LoVo (cell line): ENCODE results near the gene MAP4.

ENCODE experiments used
- DNase-seq: peaks from one replicate; pipeline ENCODE4 v3.0.0-alpha.2; 2016; ENCODE audit warnings: low spot score

Gene MAP4

DNA sequence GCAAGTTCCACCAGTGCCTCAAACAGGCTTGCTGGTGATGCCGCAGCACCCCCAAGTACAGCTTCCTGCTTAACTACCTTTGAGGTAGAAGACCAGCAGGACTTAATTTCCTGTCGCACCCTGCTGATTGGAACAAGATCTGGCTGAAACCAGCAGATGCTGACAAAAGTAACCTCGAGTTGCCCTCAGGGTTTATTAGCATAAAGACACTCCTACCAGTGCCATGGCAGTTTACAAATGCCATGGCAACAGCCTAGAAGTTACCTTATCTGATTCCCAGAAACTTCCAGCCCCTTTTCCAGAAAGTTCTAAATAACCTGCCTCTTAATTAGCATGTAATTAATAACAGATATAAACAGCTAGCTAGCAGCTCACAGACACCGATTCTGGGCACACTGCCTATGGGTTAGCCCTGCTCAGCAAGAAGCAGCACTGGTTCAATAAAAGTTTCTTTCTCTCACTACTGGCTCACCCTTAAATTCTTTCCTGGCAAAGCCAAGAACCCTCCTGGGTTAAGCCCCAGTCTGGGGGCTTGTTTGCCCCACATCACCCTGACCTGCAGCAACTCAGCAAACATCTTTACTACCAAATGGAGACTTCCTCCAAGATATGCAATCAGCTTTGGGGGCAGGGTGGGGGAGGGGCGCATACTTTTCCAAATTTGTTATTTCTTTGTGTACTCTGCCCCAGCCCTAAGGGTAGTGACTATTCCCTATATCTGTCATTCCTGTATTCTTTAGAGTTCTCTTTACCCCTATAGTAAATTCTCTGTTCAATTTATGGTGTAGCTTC lies 54.2 kb downstream of the MAP4 start:
- no peak for DNase-seq

DNA sequence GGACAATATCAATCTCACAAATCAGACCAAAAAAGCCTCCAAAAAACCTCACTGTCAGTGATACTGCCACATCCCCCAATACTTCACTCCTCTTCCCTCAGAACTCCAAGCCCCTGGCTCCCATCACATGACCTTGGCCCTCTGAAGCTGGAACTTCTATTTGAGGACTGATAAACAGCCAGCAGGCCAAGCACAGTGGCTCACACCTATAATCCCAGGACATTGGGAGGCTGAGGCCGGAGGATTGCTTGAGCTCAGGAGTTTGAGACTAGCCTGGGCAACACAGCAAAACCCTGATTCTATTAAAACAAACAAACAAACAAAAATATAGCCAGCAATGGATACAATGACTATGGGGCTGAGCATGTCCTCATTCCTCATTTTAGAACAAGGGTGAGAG lies 55.2 kb downstream of the MAP4 start:
- no peak for DNase-seq

- no peak for DNase-seq
Measured at GRCh38 chr3:47956521-47956920, 59.7 kb downstream of the MAP4 start.

- no peak for DNase-seq
Measured at GRCh38 chr3:47954567-47954966, 61.6 kb downstream of the MAP4 start.

DNA sequence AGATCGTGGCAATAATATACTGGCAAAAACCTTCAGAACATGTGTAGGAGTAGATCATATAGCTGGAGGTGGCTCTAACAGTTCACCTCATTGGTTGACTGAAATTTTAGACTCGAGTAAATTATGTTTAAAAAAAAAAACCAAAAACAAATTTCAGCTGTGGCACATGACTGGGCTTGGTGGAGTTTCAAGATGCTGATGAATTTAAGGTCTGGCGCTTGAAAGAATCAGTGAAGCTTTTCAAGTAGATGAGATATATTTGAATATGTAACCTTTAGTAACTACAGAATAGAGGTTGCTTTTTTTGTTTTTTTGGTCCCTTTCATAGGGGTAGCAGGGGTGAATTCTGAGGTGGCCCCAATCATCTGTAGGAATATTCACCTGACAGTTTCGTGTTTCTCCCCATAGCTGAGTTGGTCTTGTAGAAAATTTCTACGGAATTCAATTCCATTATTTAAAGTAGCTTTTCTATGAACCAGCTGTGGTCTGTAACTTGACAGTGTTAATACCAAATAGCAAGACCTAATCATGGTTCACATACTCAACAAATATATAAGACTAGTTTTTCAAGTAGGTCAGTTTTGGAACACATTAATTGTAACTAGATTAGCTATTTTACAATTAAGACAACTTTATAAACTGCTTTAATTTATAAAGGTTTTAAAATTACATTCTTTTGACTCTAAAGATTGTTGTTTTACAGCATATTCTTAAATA lies 65.6 kb downstream of the MAP4 start:
- no peak for DNase-seq

GRCh38 chr3:47949979-47950378 lies 66.2 kb downstream of the MAP4 start:
- DNase-seq = no peak

DNA sequence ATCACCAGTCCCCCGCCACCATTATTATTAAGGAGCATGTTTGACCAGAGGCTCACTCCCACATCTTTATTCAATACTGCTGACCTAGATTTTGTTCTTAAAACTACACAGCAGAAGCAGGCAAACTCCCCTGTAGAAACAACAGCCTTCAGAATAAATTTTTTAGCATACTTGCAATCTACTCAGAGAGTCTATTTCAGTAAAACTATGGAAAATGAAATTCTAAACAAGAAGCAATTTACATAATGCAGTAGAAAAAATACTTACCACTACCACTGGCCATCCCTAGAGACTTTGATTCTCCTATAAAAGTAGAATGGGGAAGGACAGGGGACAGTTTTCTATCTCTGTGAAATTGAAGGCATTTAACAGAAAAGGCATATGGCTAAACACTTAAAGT lies 76.0 kb downstream of the MAP4 start:
- DNase-seq = no peak

DNA sequence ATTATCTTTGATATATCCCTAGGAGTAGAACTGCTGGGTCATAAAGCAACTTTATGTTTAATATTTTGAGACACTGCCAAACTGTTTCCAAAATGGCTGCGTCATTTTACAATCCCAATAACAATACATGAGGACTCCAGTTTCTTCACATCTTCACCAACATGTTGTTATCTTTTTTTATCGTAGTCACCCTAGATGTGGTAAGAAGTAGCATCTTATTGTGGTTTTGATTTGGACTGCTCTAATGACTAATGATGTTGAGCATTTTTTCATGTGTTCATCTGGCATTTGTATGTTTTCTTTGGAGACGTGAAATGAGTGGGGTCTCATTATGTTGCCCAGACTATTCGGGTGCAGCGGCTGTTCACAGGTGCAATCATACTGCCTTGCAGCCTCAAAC lies 83.8 kb downstream of the MAP4 start:
- DNase-seq = no peak

GRCh38 chr3:47930979-47931378 lies 85.2 kb downstream of the MAP4 start:
- DNase-seq = no peak

DNA sequence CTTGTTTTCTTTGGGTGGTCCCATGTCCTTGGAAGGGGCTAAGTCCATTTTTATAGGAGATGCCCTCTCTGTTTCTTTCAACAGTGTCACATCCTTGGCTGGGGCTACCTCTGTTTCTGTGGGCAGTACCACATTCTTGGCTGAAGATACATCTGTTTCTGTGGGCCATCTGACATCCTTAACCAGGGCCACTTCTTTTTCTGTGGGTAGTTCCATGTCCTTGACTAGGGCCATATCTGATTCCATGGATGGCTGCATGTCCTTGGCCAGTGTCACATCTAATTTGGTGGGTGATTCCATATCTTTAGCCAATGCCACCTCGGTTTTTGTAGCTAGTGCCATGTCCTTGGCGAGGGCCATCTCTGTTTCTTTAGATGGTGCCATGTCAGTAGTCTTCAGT lies 99.5 kb downstream of the MAP4 start:
- no peak for DNase-seq

GRCh38 chr3:47916201-47916600 lies 100.0 kb downstream of the MAP4 start:
- DNase-seq = no peak

GRCh38 chr3:47912006-47912504 lies 104.2 kb downstream of the MAP4 start:
- DNase-seq = no peak

DNA sequence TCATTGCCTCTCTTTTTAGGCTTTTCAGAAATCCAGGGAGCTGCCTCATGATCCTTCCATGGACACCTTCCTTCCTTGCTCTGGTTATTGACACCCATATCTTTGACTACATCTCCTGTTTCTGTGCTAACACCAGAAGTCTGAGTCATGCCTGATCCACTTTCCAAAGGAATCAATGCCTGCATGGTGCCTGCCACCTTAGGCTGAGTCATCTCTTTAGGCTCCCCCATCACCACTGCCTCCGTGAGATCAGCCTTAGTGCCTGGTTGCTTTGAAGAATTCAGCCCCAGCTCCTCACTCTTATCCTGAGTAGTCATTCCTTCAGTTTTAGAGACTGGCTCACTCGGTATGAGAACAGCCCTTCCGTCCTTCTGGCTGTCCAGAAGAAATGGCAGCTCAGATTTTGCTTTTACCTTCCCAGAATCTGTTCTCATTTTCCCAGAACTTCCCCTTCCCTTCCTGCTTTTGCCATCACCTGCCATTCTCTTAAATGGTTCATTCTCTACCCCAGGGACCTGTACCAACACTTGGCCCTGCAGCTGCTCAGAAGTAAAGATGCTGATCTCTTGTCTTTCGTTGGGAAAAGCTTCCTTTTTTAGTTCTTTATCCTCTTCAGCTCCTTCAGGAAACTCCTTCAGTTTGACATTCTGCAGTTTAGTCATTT lies 105.3 kb downstream of the MAP4 start:
- DNase-seq = peak; percentile 5

- DNase-seq = no peak
Measured at GRCh38 chr3:47910233-47910632, 106.0 kb downstream of the MAP4 start.

DNA sequence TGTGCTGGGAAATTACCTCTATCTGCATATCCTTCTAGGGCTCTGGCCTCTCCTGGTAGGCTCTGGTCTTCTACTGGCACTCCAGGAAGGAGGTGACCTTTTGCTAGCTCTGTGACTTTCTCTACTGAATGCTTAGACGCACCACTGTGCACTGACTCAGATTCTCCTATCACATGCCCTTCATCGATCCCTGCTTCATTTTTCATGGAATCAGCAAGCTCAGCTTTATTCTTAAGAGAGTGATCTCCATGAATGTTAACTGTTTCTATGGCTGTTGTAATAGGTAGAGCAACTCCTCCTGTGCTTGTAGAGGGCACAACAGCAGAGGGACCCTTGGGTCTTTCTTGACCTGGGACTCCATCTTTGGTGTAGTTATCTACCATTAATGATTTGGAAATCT lies 106.6 kb downstream of the MAP4 start:
- no peak for DNase-seq

DNA sequence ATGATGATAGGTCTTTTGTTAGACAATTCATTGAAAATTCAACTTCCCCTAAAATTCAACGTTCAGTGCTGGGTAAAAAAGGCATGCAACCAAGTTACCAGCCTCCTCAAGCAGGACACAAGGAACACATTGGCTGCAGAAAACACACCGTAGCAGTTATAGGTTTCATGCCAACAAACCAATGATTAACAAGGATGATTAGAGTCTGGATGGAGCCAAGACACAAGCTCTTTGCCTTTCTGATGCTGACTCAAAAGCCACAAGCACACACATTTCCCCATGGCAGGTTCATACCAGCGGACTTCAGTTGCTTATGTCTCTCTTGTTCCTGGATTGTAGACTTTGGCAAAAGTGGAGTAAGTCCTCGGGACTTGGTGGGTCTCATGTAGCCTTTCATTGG lies 107.5 kb downstream of the MAP4 start:
- DNase-seq = no peak

DNA sequence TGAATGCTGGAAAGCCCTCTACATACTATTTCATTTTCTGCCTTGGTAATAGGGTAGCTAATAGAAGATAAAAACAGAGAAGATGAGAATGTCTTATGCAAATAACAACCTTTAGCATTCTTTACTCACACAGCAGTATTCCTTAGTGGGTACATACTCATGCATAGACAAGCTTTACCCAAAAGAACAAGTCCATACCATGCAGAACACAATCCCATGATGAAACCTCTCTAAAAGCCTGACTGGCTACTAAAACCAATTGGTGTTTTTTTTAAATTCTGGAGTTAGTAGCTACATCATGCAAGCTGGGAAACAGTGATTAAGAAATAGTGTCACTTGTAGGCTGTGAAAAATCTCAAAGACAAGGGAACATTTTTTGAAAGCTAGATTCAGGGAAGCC lies 108.4 kb downstream of the MAP4 start:
- no peak for DNase-seq

DNA sequence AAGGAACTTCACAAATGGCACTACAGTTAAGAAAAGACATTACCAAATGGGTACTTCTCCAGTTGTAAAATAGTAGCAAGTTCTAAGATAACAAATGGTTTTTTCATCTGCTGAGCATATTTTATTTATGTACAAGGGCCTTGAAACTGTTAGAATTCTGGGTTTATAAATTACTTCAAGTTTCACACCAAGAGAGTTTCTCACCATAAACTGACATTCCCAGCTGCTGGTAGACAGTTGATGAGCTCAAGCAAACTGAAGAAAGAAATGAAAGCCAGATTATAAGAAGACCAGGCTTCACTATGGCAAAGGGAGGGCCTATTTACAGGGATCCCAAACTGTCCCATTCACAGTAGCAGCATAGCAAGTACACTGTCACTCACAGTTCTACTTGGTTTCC lies 113.5 kb downstream of the MAP4 start:
- DNase-seq = no peak

DNA sequence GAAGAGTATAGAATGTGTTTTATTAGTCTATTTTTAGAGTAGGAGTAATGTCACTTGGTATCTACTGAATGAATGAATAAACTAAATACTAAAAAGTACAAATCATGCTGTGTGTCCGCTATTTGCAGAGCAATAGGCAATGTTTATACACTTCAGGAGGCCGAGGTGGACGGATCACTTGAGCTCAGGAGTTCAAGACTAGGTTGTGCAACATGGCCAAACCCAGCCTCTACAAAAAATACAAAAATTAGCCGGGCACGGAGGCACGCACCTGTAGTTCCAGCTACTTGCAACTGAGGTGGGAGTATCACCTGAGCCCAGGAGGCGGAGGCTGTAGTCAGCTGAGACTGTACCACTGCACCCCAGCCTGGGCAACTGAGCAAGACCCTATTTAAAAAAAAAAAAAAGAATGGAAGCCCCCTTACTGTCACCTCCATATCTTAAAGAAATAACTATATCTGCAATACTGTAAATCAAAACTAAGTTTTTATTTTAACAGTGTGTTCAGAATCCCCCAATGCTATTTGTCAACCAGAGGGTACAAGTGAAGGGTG lies 114.9 kb downstream of the MAP4 start:
- no peak for DNase-seq

DNA sequence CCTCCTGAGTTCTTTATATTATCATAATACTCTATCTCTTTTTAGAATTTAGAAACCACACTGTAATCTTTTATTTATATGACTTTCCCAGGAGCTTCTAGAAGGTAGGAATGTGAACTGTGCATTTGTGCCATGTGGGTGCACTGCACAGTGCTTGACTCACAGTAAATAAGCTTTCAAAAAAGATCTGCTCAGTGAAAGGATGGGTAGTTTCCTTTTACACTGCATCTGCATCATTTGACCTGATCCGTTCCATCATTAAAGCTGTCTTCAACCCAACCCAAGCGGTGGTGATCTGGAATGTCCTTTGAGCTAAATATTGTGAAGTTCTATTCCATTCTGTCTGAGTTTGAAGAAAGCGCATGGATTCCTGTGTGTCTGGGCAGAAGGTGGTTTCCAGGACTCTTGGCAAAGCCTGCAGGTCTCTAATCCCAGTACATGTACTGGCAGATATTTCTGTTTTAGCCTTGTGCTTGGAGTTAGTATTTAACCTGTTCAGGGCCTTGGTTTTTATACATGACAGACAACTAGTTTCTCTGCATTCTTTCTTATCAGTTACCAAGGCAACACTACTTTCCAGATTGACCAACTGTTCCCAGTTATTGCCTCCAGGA lies 116.6 kb downstream of the MAP4 start:
- DNase-seq = no peak

- no peak for DNase-seq
Measured at GRCh38 chr3:47897954-47898353, 118.3 kb downstream of the MAP4 start.

DNA sequence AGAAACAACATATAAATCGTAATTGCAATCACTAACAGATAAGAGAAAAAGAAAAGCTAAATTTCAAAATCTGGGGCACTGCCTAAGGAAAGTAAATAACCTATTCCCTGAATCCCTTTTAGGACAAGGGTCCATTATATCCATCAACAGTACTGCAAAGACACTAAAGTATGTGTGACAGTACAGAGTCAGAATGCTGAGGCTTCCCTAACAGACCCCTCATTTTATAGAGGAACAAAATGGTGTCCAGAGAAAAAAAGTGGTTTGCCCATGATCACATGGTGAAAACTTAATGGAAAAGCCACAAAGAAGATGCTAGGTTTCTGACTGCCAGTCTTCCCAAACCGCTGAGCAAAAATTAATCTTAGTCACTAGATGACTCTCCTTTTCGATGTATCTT lies 119.5 kb downstream of the MAP4 start:
- DNase-seq = no peak
